ENCODE results near the gene MS4A12. TPM values are rescaled to one million over a fixed set of nuclear protein-coding genes. Genes with fewer than 3 reads are reported as not detected.

The MS4A12 gene
- total RNA-seq, 1 donor from 2014 or later: not detected

DNA sequence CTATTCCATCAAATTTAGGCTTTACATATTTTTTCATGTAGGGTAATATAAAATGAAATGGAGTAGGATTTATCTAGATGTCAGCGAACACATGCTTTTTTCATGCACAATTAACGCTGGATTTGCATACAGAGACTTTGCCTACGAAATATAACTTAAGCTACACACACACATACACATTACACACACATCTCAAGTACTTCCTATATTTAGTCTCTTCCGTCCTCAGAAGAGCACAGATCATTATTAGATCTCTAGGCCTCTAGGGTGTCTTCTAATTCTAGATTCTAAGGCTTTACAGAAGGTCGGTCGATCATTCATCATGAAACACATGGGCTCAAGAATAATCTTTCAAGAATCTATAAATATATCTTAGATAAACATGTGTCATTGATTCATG is 18.8 kb downstream of the MS4A12 start:
- Histone ChIP-seq H3K9ac (ENCODE audit: low read length) (no peak overlapping the region), H4K20me1 (ENCODE audit: insufficient read depth, low read length) (no peaks in the 10 kb centered on the region), H3K4me2 (ENCODE audit: low read length) (no peak overlapping the region), H3K27me3 (ENCODE audit: insufficient read depth, low read length) (no peaks in the 10 kb centered on the region), H3K79me2 (ENCODE audit: insufficient read depth, low read length) (no peaks in the 10 kb centered on the region), H3K9me3 (ENCODE audit: insufficient read depth, low read depth, low read length) (peaks cover 4% of the 10 kb centered on the region), H3K4me3 (ENCODE audit: insufficient read depth, low read depth, low read length) (no peak overlapping the region), H3K27ac (ENCODE audit: low read depth, low read length) (no peak overlapping the region), H2AFZ (ENCODE audit: low read depth, low read length) (no peak overlapping the region), H3K36me3 (ENCODE audit: insufficient read depth, low read length) (no peaks in the 10 kb centered on the region), H3K4me1 (ENCODE audit: insufficient read depth, low read length) (no peaks in the 10 kb centered on the region)
- DNase-seq (ENCODE audit: low read depth) (no peak), FAIRE-seq (no peak)
- Mint-ChIP-seq H3K4me3 (ENCODE audit: unreplicated experiment) (no peak overlapping the region), H3K9me3 (ENCODE audit: unreplicated experiment) (no peaks in the 10 kb centered on the region), H3K27ac (ENCODE audit: unreplicated experiment) (no peak overlapping the region), H3K4me1 (ENCODE audit: low read depth, unreplicated experiment) (no peaks in the 10 kb centered on the region), H3K36me3 (ENCODE audit: low read depth, unreplicated experiment) (no peaks in the 10 kb centered on the region), H3K27me3 (ENCODE audit: low read depth, unreplicated experiment) (no peaks in the 10 kb centered on the region)
- TF ChIP-seq, protein P1, sequence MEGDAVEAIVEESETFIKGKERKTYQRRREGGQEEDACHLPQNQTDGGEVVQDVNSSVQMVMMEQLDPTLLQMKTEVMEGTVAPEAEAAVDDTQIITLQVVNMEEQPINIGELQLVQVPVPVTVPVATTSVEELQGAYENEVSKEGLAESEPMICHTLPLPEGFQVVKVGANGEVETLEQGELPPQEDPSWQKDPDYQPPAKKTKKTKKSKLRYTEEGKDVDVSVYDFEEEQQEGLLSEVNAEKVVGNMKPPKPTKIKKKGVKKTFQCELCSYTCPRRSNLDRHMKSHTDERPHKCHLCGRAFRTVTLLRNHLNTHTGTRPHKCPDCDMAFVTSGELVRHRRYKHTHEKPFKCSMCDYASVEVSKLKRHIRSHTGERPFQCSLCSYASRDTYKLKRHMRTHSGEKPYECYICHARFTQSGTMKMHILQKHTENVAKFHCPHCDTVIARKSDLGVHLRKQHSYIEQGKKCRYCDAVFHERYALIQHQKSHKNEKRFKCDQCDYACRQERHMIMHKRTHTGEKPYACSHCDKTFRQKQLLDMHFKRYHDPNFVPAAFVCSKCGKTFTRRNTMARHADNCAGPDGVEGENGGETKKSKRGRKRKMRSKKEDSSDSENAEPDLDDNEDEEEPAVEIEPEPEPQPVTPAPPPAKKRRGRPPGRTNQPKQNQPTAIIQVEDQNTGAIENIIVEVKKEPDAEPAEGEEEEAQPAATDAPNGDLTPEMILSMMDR (IDR thresholded peaks at IDR 0.05; ENCODE audit: insufficient read depth, low read depth, low read length): no peak
- no peak for TF ChIP-seq EZH2 (IDR thresholded peaks at IDR 0.05; ENCODE audit: insufficient read depth, low read length)

DNA sequence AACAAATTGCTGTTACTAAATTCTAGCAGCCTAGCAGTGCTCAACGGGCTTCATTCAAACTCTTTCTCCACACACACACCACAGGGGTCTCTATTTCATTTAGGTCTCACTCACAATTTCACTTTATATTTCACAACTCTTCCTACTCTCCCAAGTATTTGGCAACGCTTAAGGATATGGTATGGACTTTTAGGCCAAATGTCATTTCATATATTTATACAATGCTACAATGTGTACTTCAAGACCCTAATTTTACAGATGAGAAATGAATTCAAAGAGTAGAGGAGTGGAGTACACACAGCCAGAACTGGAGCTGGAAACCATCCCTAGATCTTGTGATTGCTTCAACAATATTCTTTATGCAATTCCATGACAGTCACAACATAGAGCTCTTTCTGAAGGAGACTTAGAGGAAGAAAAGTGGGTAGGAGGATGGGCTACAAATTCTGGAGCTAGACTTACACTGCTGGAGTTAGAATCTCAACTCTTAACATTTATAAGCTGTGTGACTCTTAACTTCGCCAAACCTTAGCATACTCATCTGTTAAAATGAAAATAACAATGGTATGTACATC is 20.2 kb downstream of the MS4A12 start:
- no peaks in the 10 kb centered on the region for H3K27me3 ChIP-seq (ENCODE audit: insufficient read depth, low read length)
- H3K27ac Mint-ChIP-seq (ENCODE audit: unreplicated experiment): no peak overlapping the region
- no peaks in the 10 kb centered on the region for H4K20me1 ChIP-seq (ENCODE audit: insufficient read depth, low read length)
- no peak overlapping the region for H3K9ac ChIP-seq (ENCODE audit: low read length)
- FAIRE-seq (no peak), DNase-seq (ENCODE audit: low read depth) (no peak)
- TF ChIP-seq, protein P1 (IDR thresholded peaks at IDR 0.05; ENCODE audit: insufficient read depth, low read depth, low read length): no peak
- no peak for TF ChIP-seq EZH2 (IDR thresholded peaks at IDR 0.05; ENCODE audit: insufficient read depth, low read length)
- no peaks in the 10 kb centered on the region for H3K36me3 ChIP-seq (ENCODE audit: insufficient read depth, low read length)
- no peaks in the 10 kb centered on the region for H3K79me2 ChIP-seq (ENCODE audit: insufficient read depth, low read length)
- H3K4me1 Mint-ChIP-seq (ENCODE audit: low read depth, unreplicated experiment): no peaks in the 10 kb centered on the region
- no peaks in the 10 kb centered on the region for H3K4me1 ChIP-seq (ENCODE audit: insufficient read depth, low read length)
- H3K4me3 Mint-ChIP-seq (ENCODE audit: unreplicated experiment): no peak overlapping the region
- H3K9me3 ChIP-seq (ENCODE audit: insufficient read depth, low read depth, low read length): no peaks in the 10 kb centered on the region
- H2AFZ ChIP-seq (ENCODE audit: low read depth, low read length): no peak overlapping the region
- H3K27ac ChIP-seq (ENCODE audit: low read depth, low read length): no peak overlapping the region
- no peak overlapping the region for H3K4me2 ChIP-seq (ENCODE audit: low read length)
- H3K36me3 Mint-ChIP-seq (ENCODE audit: low read depth, unreplicated experiment): no peaks in the 10 kb centered on the region
- no peaks in the 10 kb centered on the region for H3K27me3 Mint-ChIP-seq (ENCODE audit: low read depth, unreplicated experiment)
- no peaks in the 10 kb centered on the region for H3K9me3 Mint-ChIP-seq (ENCODE audit: unreplicated experiment)
- no peak overlapping the region for H3K4me3 ChIP-seq (ENCODE audit: insufficient read depth, low read depth, low read length)
